Measurements from ENCODE around the gene DLGAP5.

Gene DLGAP5

DNA sequence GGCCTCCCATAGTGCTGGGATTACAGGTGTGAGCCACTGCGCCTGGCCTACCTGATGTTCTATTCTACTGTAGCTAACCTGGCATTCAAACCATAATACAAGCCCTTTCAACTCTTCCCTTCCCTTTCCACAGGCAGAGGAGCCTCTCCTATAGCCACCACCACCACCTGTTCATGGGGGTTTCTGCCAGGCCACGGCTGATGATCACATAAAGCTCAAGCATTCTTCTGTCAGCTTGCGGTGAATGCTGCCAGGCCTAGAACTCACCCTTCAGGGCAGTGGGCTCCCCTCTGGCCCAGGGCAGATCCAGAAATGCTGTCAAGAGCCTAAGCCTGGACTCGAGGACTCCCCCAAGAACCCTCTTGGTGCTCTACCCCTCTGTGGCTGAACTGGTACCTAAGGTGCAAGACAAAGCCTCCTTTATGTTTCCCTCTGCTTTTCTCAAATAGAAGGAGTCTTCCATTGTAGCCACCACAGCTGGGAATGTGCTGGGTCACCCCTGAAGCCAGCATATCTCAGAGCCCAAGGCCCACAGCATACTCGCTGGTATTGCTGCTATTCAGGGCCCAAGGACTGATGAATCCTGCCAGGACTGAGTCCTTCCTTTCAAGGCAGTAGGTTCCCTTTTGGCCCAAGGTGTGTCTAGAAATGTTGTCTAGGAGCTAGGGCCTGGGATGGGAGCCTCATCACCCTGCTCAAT, 3.4 kb upstream of the DLGAP5 start:
- no peak overlapping the region for H3K27ac ChIP-seq (ENCODE audit: low read length)
- peaks cover 2% of the 10 kb centered on the region; the same call in 1 of the 2 replicates for H3K4me1 ChIP-seq (ENCODE audit: low read length)
- no peaks in the 10 kb centered on the region for H3F3A ChIP-seq (ENCODE audit: insufficient read depth, low read length)
- H3K79me2 ChIP-seq (ENCODE audit: low read length): peaks cover 16% of the 10 kb centered on the region
- H3K36me3 ChIP-seq (replicated peaks; ENCODE audit: insufficient read depth, low read length): no peaks in the 10 kb centered on the region
- H3K9me3 ChIP-seq (replicated peaks; ENCODE audit: insufficient read depth, low read length): no peaks in the 10 kb centered on the region
- H4K20me1 ChIP-seq (ENCODE audit: insufficient read depth, low read length): no peaks in the 10 kb centered on the region
- H2AFZ ChIP-seq (ENCODE audit: low read length): no peak overlapping the region
- TF ChIP-seq, protein P1, sequence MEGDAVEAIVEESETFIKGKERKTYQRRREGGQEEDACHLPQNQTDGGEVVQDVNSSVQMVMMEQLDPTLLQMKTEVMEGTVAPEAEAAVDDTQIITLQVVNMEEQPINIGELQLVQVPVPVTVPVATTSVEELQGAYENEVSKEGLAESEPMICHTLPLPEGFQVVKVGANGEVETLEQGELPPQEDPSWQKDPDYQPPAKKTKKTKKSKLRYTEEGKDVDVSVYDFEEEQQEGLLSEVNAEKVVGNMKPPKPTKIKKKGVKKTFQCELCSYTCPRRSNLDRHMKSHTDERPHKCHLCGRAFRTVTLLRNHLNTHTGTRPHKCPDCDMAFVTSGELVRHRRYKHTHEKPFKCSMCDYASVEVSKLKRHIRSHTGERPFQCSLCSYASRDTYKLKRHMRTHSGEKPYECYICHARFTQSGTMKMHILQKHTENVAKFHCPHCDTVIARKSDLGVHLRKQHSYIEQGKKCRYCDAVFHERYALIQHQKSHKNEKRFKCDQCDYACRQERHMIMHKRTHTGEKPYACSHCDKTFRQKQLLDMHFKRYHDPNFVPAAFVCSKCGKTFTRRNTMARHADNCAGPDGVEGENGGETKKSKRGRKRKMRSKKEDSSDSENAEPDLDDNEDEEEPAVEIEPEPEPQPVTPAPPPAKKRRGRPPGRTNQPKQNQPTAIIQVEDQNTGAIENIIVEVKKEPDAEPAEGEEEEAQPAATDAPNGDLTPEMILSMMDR (IDR thresholded peaks at IDR 0.05; ENCODE audit: low read length): no peak
- TF ChIP-seq EZH2 (optimal IDR thresholded peaks at IDR 0.05; ENCODE audit: low read depth, low read length) (no peak), EZH2phosphoT487 (IDR thresholded peaks at IDR 0.05; ENCODE audit: low read length) (no peak)
- no peaks in the 10 kb centered on the region for H3K27me3 ChIP-seq (replicated peaks; ENCODE audit: insufficient read depth, low read length)
- no peak overlapping the region for H3K4me3 ChIP-seq (ENCODE audit: low read length)
- H3K9me2 ChIP-seq (replicated peaks; ENCODE audit: insufficient read depth, low read length): no peaks in the 10 kb centered on the region
- no peak overlapping the region for H3K4me2 ChIP-seq (ENCODE audit: low read depth, low read length)
- H3K9ac ChIP-seq (ENCODE audit: low read length): no peak overlapping the region
- no peak for DNase-seq

DNA sequence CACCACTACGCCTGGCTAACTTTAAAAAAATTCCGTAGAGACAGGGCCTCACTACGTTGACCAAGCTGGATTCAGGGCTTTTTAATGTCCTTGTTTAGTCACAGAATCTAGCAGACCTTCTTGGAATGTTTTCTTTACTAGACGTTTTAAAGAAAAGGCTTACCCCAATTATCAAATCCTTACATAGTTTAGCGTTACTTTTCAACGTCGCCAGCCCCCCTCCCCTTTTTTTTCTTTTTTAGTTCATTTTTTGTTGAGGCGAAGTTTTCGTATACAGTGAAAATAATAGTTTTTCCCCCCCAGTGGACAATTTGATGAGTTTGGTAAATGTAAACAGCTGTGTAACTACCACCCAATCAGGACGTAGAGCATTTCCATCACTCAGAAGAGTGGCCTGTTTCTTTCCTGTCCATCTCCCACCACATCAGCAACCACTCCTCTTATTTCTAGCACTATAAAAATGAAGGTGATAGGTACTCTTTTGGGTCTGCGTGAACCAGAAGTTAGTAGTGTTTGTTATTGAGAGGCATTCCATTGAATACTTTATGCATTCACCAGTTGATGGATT, 753 bp upstream of the DLGAP5 start:
- TF ChIP-seq, protein P1 (IDR thresholded peaks at IDR 0.05; ENCODE audit: low read length): no peak
- TF ChIP-seq EZH2 (optimal IDR thresholded peaks at IDR 0.05; ENCODE audit: low read depth, low read length): no peak
- no peak for TF ChIP-seq EZH2phosphoT487 (IDR thresholded peaks at IDR 0.05; ENCODE audit: low read length)
- Histone ChIP-seq H3K36me3 (replicated peaks; ENCODE audit: insufficient read depth, low read length) (no peaks in the 10 kb centered on the region), H3K27ac (ENCODE audit: low read length) (no peak overlapping the region; the same call in 1 of the 2 replicates)

DNA sequence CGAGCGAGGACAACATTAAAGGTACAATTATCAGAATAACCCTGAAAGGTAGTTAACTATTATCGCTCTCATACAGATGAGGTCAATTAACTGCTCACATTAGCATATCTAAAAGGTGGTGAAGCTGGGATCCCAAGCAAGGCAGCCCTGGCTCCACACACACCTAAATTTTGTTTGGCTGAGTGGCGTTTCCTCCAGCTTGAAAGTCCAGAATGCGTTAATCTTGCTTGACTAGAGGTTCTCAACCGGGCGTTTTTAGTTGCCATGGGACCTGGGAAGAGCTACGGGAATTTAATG, 531 bp downstream of the DLGAP5 start:
- Histone ChIP-seq H3F3A (ENCODE audit: insufficient read depth, low read length) (no peaks in the 10 kb centered on the region), H2AFZ (ENCODE audit: low read length) (peak overlapping the region; percentile 82), H3K9ac (ENCODE audit: low read length) (peak overlapping the region; percentile 63), H3K9me2 (replicated peaks; ENCODE audit: insufficient read depth, low read length) (no peaks in the 10 kb centered on the region), H3K4me2 (ENCODE audit: low read depth, low read length) (peak overlapping the region; percentile 69), H4K20me1 (ENCODE audit: insufficient read depth, low read length) (no peaks in the 10 kb centered on the region), H3K27ac (ENCODE audit: low read length) (peak overlapping the region; percentile 41; the same call in 1 of the 2 replicates), H3K9me3 (replicated peaks; ENCODE audit: insufficient read depth, low read length) (no peaks in the 10 kb centered on the region), H3K4me3 (ENCODE audit: low read length) (peak overlapping the region; percentile 87), H3K79me2 (ENCODE audit: low read length) (peaks cover 38% of the 10 kb centered on the region), H3K36me3 (replicated peaks; ENCODE audit: insufficient read depth, low read length) (no peaks in the 10 kb centered on the region), H3K4me1 (ENCODE audit: low read length) (peaks cover 7% of the 10 kb centered on the region; the same call in 1 of the 2 replicates), H3K27me3 (replicated peaks; ENCODE audit: insufficient read depth, low read length) (no peaks in the 10 kb centered on the region)
- TF ChIP-seq, protein P1 (IDR thresholded peaks at IDR 0.05; ENCODE audit: low read length): no peak
- no peak for TF ChIP-seq EZH2phosphoT487 (IDR thresholded peaks at IDR 0.05; ENCODE audit: low read length)
- no peak for TF ChIP-seq EZH2 (optimal IDR thresholded peaks at IDR 0.05; ENCODE audit: low read depth, low read length)
- no peak for DNase-seq

More for the DNA sequence above, 753 bp upstream of the DLGAP5 start:
- Histone ChIP-seq H3K27me3 (replicated peaks; ENCODE audit: insufficient read depth, low read length) (no peaks in the 10 kb centered on the region), H3K9ac (ENCODE audit: low read length) (peak overlapping the region; percentile 40; the same call in 1 of the 2 replicates), H3K4me3 (ENCODE audit: low read length) (peak overlapping the region; percentile 87; the same call in 1 of the 2 replicates), H3K9me2 (replicated peaks; ENCODE audit: insufficient read depth, low read length) (no peaks in the 10 kb centered on the region), H3F3A (ENCODE audit: insufficient read depth, low read length) (no peaks in the 10 kb centered on the region), H3K79me2 (ENCODE audit: low read length) (peaks cover 38% of the 10 kb centered on the region), H2AFZ (ENCODE audit: low read length) (peak overlapping the region; percentile 65), H3K4me1 (ENCODE audit: low read length) (peaks cover 7% of the 10 kb centered on the region; the same call in 1 of the 2 replicates), H3K4me2 (ENCODE audit: low read depth, low read length) (peak overlapping the region; percentile 55), H4K20me1 (ENCODE audit: insufficient read depth, low read length) (no peaks in the 10 kb centered on the region), H3K9me3 (replicated peaks; ENCODE audit: insufficient read depth, low read length) (no peaks in the 10 kb centered on the region)
- no peak for DNase-seq
